ENCODE results near the gene IQCN. TPM values are rescaled to one million over a fixed set of nuclear protein-coding genes. Genes with fewer than 3 reads are reported as not detected.

The IQCN gene
- total RNA-seq, 2 experiments from 2014 or later = 18.1 to 18.7 TPM

DNA sequence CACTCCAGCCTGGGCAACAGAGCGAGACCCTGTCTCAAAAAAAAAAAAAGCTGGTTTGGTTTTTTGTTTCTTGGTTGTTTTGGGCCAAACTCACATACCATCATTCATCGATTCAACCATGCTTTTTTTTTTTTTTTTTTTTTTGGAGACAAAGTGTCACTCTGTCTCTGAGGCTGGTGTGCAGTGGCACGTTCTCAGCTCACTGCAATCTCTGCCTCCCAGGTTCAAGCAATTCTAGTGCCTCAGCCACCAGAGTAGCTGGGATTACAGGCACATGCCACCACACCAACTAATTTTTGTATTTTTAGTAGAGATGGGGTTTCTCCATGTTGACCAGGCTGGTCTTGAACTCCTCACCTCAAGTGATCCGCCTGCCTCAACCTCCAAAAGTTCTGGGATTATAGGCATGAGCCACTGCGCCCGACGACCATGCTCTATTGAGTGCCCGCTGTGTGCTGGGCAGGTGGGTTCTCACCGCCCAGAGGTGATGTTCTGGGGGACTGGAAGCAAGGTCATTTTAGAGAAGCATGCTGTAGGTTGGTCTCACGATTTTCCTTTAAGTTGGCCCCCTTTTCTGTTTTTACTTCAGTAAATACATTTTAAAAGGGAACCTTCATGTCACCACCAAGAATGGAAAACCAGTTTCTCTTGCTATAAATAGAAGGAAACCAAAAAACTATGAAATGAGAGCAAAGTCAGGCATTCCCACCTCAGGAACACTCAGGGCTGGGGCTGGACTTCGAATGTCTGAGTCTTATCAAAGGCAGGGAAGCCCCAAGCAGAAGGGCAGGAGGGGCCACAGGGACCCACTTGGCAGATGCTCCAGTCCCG lies 15.4 kb upstream of the IQCN start:
- H3K4me1 Mint-ChIP-seq (ENCODE audit: low read depth) = peaks cover 69% of the 10 kb centered on the region
- H3K27me3 ChIP-seq (ENCODE audit: control insufficient read depth in 1 of 2, insufficient read depth in 2 of 2, low read length in 2 of 2) = no peaks in the 10 kb centered on the region
- POLR2A ChIA-PET = interaction anchor here (0.6 to 18.2 kb wide), 4 partner anchors 9 to 870 kb away, joined by 4 to 761 read pairs (median 166); partner anchors contain the start of genes JUND, LSM4 and MVB12A
- ATAC-seq (ENCODE audit: poor library complexity) (no peak), DNase-seq (no peak)
- TF ChIP-seq, protein P1, sequence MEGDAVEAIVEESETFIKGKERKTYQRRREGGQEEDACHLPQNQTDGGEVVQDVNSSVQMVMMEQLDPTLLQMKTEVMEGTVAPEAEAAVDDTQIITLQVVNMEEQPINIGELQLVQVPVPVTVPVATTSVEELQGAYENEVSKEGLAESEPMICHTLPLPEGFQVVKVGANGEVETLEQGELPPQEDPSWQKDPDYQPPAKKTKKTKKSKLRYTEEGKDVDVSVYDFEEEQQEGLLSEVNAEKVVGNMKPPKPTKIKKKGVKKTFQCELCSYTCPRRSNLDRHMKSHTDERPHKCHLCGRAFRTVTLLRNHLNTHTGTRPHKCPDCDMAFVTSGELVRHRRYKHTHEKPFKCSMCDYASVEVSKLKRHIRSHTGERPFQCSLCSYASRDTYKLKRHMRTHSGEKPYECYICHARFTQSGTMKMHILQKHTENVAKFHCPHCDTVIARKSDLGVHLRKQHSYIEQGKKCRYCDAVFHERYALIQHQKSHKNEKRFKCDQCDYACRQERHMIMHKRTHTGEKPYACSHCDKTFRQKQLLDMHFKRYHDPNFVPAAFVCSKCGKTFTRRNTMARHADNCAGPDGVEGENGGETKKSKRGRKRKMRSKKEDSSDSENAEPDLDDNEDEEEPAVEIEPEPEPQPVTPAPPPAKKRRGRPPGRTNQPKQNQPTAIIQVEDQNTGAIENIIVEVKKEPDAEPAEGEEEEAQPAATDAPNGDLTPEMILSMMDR (IDR thresholded peaks at IDR 0.05) = no peak
- H3K9me3 ChIP-seq (ENCODE audit: control insufficient read depth in 1 of 2, insufficient read depth in 1 of 2, low read length in 2 of 2) = no peaks in the 10 kb centered on the region
- intact Hi-C loops (cut with DNase I, micrococcal nuclease) = loop anchor here in 1 of 2 experiments (1.0 to 5.0 kb wide), 2 partner anchors 8 to 38 kb away; partner anchors contain the start of gene JUND
- no peak overlapping the region for H3K4me3 ChIP-seq (ENCODE audit: low read length)
- peak overlapping the region; percentile 96 to 100 for H3K27ac ChIP-seq (ENCODE audit: low read depth in 1 of 2, low read length in 2 of 2)
- peaks cover 69% of the 10 kb centered on the region for H3K4me1 ChIP-seq (ENCODE audit: insufficient read depth, low read length)
- peak overlapping the region; percentile 89 for H3K4me3 Mint-ChIP-seq
- peak overlapping the region; percentile 91 for H3K27ac Mint-ChIP-seq
- no peaks in the 10 kb centered on the region for H3K36me3 Mint-ChIP-seq (ENCODE audit: low read depth)
- CTCF ChIA-PET = interaction anchor here (0.6 to 2.8 kb wide), 5 partner anchors 9 to 810 kb away, joined by 3 to 18 read pairs (median 3); no protein-coding TSS in a partner anchor
- H3K9me3 Mint-ChIP-seq = no peaks in the 10 kb centered on the region
- H3K27me3 Mint-ChIP-seq = no peaks in the 10 kb centered on the region
- no peaks in the 10 kb centered on the region for H3K36me3 ChIP-seq (ENCODE audit: insufficient read depth, low read length)

- POLR2A ChIA-PET = interaction anchor here (6.6 to 18.2 kb wide), 2 partner anchors 7 to 28 kb away, joined by 327 to 761 read pairs; partner anchors contain the start of genes JUND and LSM4
Observed at GRCh38 chr19:18287836-18288772, 13.9 kb upstream of the IQCN start.

More at GRCh38 chr19:18287836-18288772, 13.9 kb upstream of the IQCN start:
- DNase-seq = no peak
- H3K9me3 ChIP-seq (ENCODE audit: control insufficient read depth in 1 of 2, insufficient read depth in 1 of 2, low read length in 2 of 2) = no peaks in the 10 kb centered on the region
- no peak overlapping the region for H3K27ac Mint-ChIP-seq
- H3K27me3 ChIP-seq (ENCODE audit: control insufficient read depth in 1 of 2, insufficient read depth in 2 of 2, low read length in 2 of 2) = no peaks in the 10 kb centered on the region
- no peak for ATAC-seq (ENCODE audit: poor library complexity)
- H3K4me3 Mint-ChIP-seq = no peak overlapping the region
- intact Hi-C loops (cut with DNase I, micrococcal nuclease) = no loop called here
- no peak overlapping the region for H3K4me3 ChIP-seq (ENCODE audit: low read length)
- TF ChIP-seq, protein P1 (IDR thresholded peaks at IDR 0.05) = no peak
- no peaks in the 10 kb centered on the region for H3K36me3 ChIP-seq (ENCODE audit: insufficient read depth, low read length)
- peaks cover 57% of the 10 kb centered on the region for H3K4me1 Mint-ChIP-seq (ENCODE audit: low read depth)
- no peaks in the 10 kb centered on the region for H3K36me3 Mint-ChIP-seq (ENCODE audit: low read depth)
- no peaks in the 10 kb centered on the region for H3K9me3 Mint-ChIP-seq
- peaks cover 66% of the 10 kb centered on the region for H3K4me1 ChIP-seq (ENCODE audit: insufficient read depth, low read length)
- no peaks in the 10 kb centered on the region for H3K27me3 Mint-ChIP-seq
- CTCF ChIA-PET = interaction anchor here (2.8 kb wide), 1 partner anchor 9 kb away, joined by 18 read pairs; no protein-coding TSS in a partner anchor
- no peak overlapping the region for H3K27ac ChIP-seq (ENCODE audit: low read depth in 1 of 2, low read length in 2 of 2)

Measured in CD4-positive, alpha-beta T cell (primary cell).